Adipocyte (in vitro differentiated cells): ENCODE results near the gene GTF2IRD2.
"Not testable (repeated sequence)": the region's sequence is repeated elsewhere in the genome, so short reads cannot be mapped to it uniquely, and the experiment has no call there.

Source experiments
- DNase-seq: peaks from one replicate; pipeline ENCODE4 v3.0.0-alpha.2; 2015; ENCODE audit warnings: low read depth
- H3K27me3 ChIP-seq: replicated peaks from 2 replicates; pipeline ENCODE4 v1.7.0; 2013; ENCODE audit warnings: mild to moderate bottlenecking, low read length, moderate library complexity; ENCODE audit not compliant: control insufficient read depth, insufficient read depth
- H3K36me3 ChIP-seq: 2 replicates; pipeline ENCODE4 v1.7.0; 2013; ENCODE audit warnings: low read length, mild to moderate bottlenecking, moderate library complexity; ENCODE audit not compliant: control insufficient read depth, insufficient read depth, severe bottlenecking
- H3K4me1 ChIP-seq: 2 replicates; pipeline ENCODE4 v1.7.0; 2013; ENCODE audit warnings: mild to moderate bottlenecking, low read length, moderate library complexity; ENCODE audit not compliant: control insufficient read depth, insufficient read depth
- H3K4me3 ChIP-seq: 2 replicates; pipeline ENCODE4 v1.7.0; 2013; ENCODE audit warnings: mild to moderate bottlenecking, low read length, moderate library complexity
- H3K9ac ChIP-seq: 2 replicates; pipeline ENCODE4 v1.7.0; 2013; ENCODE audit warnings: mild to moderate bottlenecking, low read length, moderate library complexity
- H3K9me3 ChIP-seq: 2 replicates; pipeline ENCODE4 v1.7.0; 2013; ENCODE audit warnings: mild to moderate bottlenecking, low read length, moderate library complexity; ENCODE audit not compliant: control insufficient read depth

The GTF2IRD2 gene

GRCh38 chr7:74753921-74754482 is 97.4 kb downstream of the GTF2IRD2 start:
- not testable (repeated sequence) for H3K4me3 ChIP-seq, H3K27me3 ChIP-seq, DNase-seq, H3K36me3 ChIP-seq, H3K9me3 ChIP-seq, H3K4me1 ChIP-seq, H3K9ac ChIP-seq
